NCI-H2227 (cell line): ENCODE results near the gene ANP32B.

Source experiments
- DNase-seq: peaks from one replicate; lab custom pipeline; 2025; ENCODE audit not compliant: unreplicated experiment; lab: John Stamatoyannopoulos, UW

The ANP32B gene

DNA sequence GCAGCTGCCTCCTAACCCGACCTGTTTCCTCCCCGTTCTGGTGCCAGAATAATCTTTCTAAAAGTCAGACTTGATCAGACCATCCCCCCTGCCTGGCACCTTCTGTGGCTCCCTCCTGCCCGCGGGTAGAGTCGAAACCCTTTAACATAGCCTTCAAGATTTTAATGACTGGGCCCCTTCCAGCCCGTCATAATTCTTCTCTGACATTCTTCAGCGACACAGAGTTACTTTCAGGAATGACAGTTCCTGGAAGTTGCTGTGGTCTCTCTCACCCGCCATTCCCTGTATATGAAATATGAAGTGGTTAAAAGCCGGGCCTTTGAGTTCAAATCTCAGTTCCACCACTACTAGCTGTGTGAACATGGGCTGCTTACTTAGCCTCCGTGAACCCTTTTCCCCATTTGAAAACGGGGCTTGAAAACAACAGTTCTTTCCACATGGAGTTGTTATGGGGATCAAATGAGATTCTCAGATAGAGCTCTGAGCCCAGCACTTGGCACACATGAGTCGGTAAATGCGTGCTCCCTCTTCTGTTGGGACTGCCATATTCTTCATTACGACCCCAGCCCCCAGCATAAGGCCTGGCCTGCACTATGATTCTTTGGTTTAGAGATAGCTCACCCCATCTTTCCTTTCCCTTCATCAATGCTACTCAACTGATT is 74.1 kb downstream of the ANP32B start:
- DNase-seq = no peak

DNA sequence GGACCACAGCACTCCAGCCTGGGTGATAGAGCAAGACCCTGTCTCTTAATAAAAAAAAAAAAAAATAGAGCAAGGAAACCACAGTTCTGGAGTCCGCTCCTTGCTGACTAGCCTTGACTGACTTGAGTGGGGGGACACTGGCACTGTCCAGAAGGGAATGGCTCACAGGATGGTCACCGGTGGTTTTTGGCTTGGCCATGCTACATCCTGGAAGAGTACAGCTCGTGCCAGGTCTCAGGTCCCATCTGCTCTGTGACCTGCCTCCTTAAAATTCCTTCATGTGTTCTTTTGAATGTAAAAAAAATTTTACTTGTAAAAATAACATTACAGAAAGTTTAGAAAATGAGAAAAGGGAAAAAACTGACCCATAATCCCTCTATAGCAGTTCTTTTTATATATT is 79.0 kb downstream of the ANP32B start:
- DNase-seq = no peak

DNA sequence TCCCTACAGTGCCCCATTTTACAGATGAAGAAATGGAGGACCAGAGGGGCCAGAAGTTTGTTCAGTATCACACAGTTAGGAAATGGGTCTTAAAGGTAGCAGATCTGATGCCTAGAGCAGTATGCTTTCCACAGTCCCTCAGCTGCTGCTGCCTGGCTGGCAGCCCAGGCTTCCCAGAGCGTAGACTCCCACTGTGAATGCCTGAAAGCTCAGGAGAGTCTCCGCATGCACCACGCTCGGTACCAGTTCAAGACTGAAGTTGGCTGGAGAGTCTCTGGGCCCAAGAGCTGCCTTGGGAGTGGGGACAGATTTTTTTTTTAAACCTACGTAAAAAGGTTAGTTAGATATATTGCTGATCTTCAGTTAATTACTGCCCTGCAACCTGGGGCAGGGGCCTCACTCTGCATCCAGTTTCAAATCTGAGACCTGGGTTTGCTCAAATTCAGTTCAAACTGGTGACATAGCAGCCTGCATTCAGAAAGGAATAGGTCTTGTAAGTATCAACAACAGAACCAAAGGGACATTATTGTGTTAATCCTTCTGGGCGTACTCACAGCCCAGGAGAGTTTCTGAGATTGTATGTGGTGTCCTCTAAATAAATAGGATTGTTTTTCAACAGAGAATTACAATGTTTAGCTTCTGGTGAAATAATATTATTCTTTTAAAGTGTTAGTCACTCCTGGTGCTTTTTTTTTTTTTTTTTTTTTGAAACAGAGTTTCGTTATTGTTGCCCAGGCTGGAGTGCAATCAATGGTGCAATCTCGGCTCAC is 81.7 kb downstream of the ANP32B start:
- no peak for DNase-seq
